ENCODE results near the gene HMHB1.
A peak's percentile ranks its signal among the peaks of the same experiment; 100 is the strongest.
"Not testable (repeated sequence)": the region's sequence is repeated elsewhere in the genome, so short reads cannot be mapped to it uniquely, and the experiment has no call there.

HMHB1 gene

GRCh38 chr5:143796753-143797152, 15.2 kb upstream of the HMHB1 start:
- peak; percentile 28 for DNase-seq
- in situ Hi-C loops (cut with MboI; ENCODE audit: low pct_unique_long_range_greater_than_20kb, low sequenced_read_pairs) = no loop called here

GRCh38 chr5:143800715-143801114, 11.2 kb upstream of the HMHB1 start:
- DNase-seq = no peak
- in situ Hi-C loops (cut with MboI; ENCODE audit: low pct_unique_long_range_greater_than_20kb, low sequenced_read_pairs) = loop anchor here (25.0 kb wide), 1 partner anchor 788 kb away; no protein-coding TSS in a partner anchor

- in situ Hi-C loops (cut with MboI; ENCODE audit: low pct_unique_long_range_greater_than_20kb, low sequenced_read_pairs) = loop anchor here (25.0 kb wide), 1 partner anchor 789 kb away; no protein-coding TSS in a partner anchor
- DNase-seq = no peak
Measured at GRCh38 chr5:143801252-143801939, 10.6 kb upstream of the HMHB1 start.

- in situ Hi-C loops (cut with MboI; ENCODE audit: low pct_unique_long_range_greater_than_20kb, low sequenced_read_pairs) = loop anchor here (25.0 kb wide), 1 partner anchor 794 kb away; no protein-coding TSS in a partner anchor
- DNase-seq = no peak
Measured at GRCh38 chr5:143805861-143806260, 6.1 kb upstream of the HMHB1 start.

GRCh38 chr5:143806579-143806978, 5.4 kb upstream of the HMHB1 start:
- in situ Hi-C loops (cut with MboI; ENCODE audit: low pct_unique_long_range_greater_than_20kb, low sequenced_read_pairs) = loop anchor here (25.0 kb wide), 1 partner anchor 794 kb away; no protein-coding TSS in a partner anchor
- no peak for DNase-seq

- DNase-seq = no peak
- in situ Hi-C loops (cut with MboI; ENCODE audit: low pct_unique_long_range_greater_than_20kb, low sequenced_read_pairs) = loop anchor here (25.0 kb wide), 1 partner anchor 795 kb away; no protein-coding TSS in a partner anchor
Measured at GRCh38 chr5:143807401-143807800, 4.6 kb upstream of the HMHB1 start.

- in situ Hi-C loops (cut with MboI; ENCODE audit: low pct_unique_long_range_greater_than_20kb, low sequenced_read_pairs) = loop anchor here (25.0 kb wide), 1 partner anchor 804 kb away; no protein-coding TSS in a partner anchor
- not testable (repeated sequence) for DNase-seq
Measured at GRCh38 chr5:143816370-143816769, 4.4 kb downstream of the HMHB1 start.

- in situ Hi-C loops (cut with MboI; ENCODE audit: low pct_unique_long_range_greater_than_20kb, low sequenced_read_pairs) = loop anchor here (25.0 kb wide), 1 partner anchor 807 kb away; no protein-coding TSS in a partner anchor
Measured at GRCh38 chr5:143819716-143820115, 7.8 kb downstream of the HMHB1 start.

GRCh38 chr5:143820451-143820850, 8.5 kb downstream of the HMHB1 start:
- no peak for DNase-seq
- in situ Hi-C loops (cut with MboI; ENCODE audit: low pct_unique_long_range_greater_than_20kb, low sequenced_read_pairs) = loop anchor here (25.0 kb wide), 1 partner anchor 808 kb away; no protein-coding TSS in a partner anchor

More at GRCh38 chr5:143819716-143820115, 7.8 kb downstream of the HMHB1 start:
- no peak for DNase-seq

- DNase-seq = peak; percentile 88
- in situ Hi-C loops (cut with MboI; ENCODE audit: low pct_unique_long_range_greater_than_20kb, low sequenced_read_pairs) = loop anchor here (25.0 kb wide), 1 partner anchor 813 kb away; no protein-coding TSS in a partner anchor
Measured at GRCh38 chr5:143824851-143825720, 13.1 kb downstream of the HMHB1 start.

GRCh38 chr5:143826951-143827444, 15.0 kb downstream of the HMHB1 start:
- in situ Hi-C loops (cut with MboI; ENCODE audit: low pct_unique_long_range_greater_than_20kb, low sequenced_read_pairs) = no loop called here
- DNase-seq = no peak

- in situ Hi-C loops (cut with MboI; ENCODE audit: low pct_unique_long_range_greater_than_20kb, low sequenced_read_pairs) = no loop called here
- DNase-seq = no peak
Measured at GRCh38 chr5:143828710-143829109, 16.7 kb downstream of the HMHB1 start.

- no peak for DNase-seq
- in situ Hi-C loops (cut with MboI; ENCODE audit: low pct_unique_long_range_greater_than_20kb, low sequenced_read_pairs) = no loop called here
Measured at GRCh38 chr5:143833177-143833576, 21.2 kb downstream of the HMHB1 start.

GRCh38 chr5:143835251-143835650, 23.3 kb downstream of the HMHB1 start:
- in situ Hi-C loops (cut with MboI; ENCODE audit: low pct_unique_long_range_greater_than_20kb, low sequenced_read_pairs) = no loop called here
- no peak for DNase-seq

- in situ Hi-C loops (cut with MboI; ENCODE audit: low pct_unique_long_range_greater_than_20kb, low sequenced_read_pairs) = no loop called here
- DNase-seq = no peak
Measured at GRCh38 chr5:143836161-143836725, 24.3 kb downstream of the HMHB1 start.

GRCh38 chr5:143837306-143837848, 25.4 kb downstream of the HMHB1 start:
- DNase-seq = no peak
- in situ Hi-C loops (cut with MboI; ENCODE audit: low pct_unique_long_range_greater_than_20kb, low sequenced_read_pairs) = no loop called here

- in situ Hi-C loops (cut with MboI; ENCODE audit: low pct_unique_long_range_greater_than_20kb, low sequenced_read_pairs) = no loop called here
- DNase-seq = no peak
Measured at GRCh38 chr5:143841446-143841845, 29.5 kb downstream of the HMHB1 start.

GRCh38 chr5:143842920-143843319, 31.0 kb downstream of the HMHB1 start:
- in situ Hi-C loops (cut with MboI; ENCODE audit: low pct_unique_long_range_greater_than_20kb, low sequenced_read_pairs) = no loop called here
- DNase-seq = no peak

- in situ Hi-C loops (cut with MboI; ENCODE audit: low pct_unique_long_range_greater_than_20kb, low sequenced_read_pairs) = no loop called here
- no peak for DNase-seq
Measured at GRCh38 chr5:143843461-143843860, 31.5 kb downstream of the HMHB1 start.

Measured in KBM-7 (cell line).